Esophagus muscularis mucosa (tissue), 4 donors: ENCODE results near the gene PPM1B. TPM values are rescaled to one million over a fixed set of nuclear protein-coding genes. Genes with fewer than 3 reads are reported as not detected.

Experiments used
- DNase-seq: peaks from one replicate; pipeline ENCODE4 v3.0.0-alpha.2; 2017; ENCODE audit errors: extremely low spot score
- H3K27ac ChIP-seq, 4 donors: fragments of 200-600 bp; sonication (generic); replicated peaks in 1 of 4; 1 replicate in 3 of 4; 2 replicates in 1 of 4; pipeline ENCODE4 v1.5.1; 2016 to 2019; ENCODE audit warnings: mild to moderate bottlenecking in 1 of 4
- H3K27me3 ChIP-seq, 4 donors: fragments of 200-600 bp; sonication (generic); one replicate each; pipeline versions ENCODE4 v1.5.1 to v1.6.0; 2016 to 2019
- H3K36me3 ChIP-seq, 4 donors: fragments of 200-600 bp; sonication (generic); one replicate each; pipeline ENCODE4 v1.5.1; 2016 to 2019
- H3K4me1 ChIP-seq, 4 donors: fragments of 200-600 bp; sonication (generic); one replicate each; pipeline ENCODE4 v1.5.1; 2016 to 2019
- H3K4me3 ChIP-seq, 4 donors: fragments of 200-600 bp; sonication (generic); 1 replicate in 2 of 4; 2 replicates in 2 of 4; pipeline ENCODE4 v1.5.1; 2016 to 2019; ENCODE audit warnings: mild to moderate bottlenecking in 4 of 4, moderate library complexity in 1 of 4
- H3K9me3 ChIP-seq, 4 donors: fragments of 200-600 bp; sonication (generic); 1 replicate in 3 of 4; 2 replicates in 1 of 4; pipeline ENCODE4 v1.5.1; 2016 to 2019
- CTCF ChIP-seq, 3 experiments: fragments of 200-600 bp in 2 of 3; fragments of 450-650 bp in 1 of 3; sonication (generic) in 2 of 3; IDR thresholded peaks; one replicate each; pipeline ENCODE4 v1.5.1; 2017 to 2019; ENCODE audit warnings: antibody characterized with exemption in 3 of 3, mild to moderate bottlenecking in 2 of 3, moderate library complexity in 1 of 3
- EP300 ChIP-seq: sonication (generic); formaldehyde crosslinking; IDR thresholded peaks from one replicate; pipeline ENCODE4 v1.6.1; 2017; ENCODE audit warnings: antibody characterized with exemption
- POLR2A ChIP-seq: fragments of 450-650 bp; IDR thresholded peaks from one replicate; pipeline ENCODE4 v1.6.1; 2017; ENCODE audit warnings: antibody characterized with exemption, moderate library complexity, mild to moderate bottlenecking, low read depth
- POLR2AphosphoS5 ChIP-seq, 2 donors: sonication (generic); formaldehyde crosslinking; IDR thresholded peaks; one replicate each; pipeline ENCODE4 v1.6.1; 2017; ENCODE audit warnings: antibody characterized with exemption in 2 of 2
- WGBS: methylation state at CpG from one replicate; pipeline ENCODE4 v1.1.5; 2018; 5-methylcytosine and 5-hydroxymethylcytosine counted together
- intact Hi-C: fragments of 100-400 bp; cut with DNase I; formaldehyde crosslinking; loops from one replicate; pipeline ENCODE4 v1.15.1; 2023
- small RNA-seq, 3 donors: library from RNA; depleted of rRNA; stranded (forward); fragments of <200 nt; gene quantifications; one replicate each; pipeline ENCODE3, GENCODE V24; 2016
- total RNA-seq, 4 donors: library from RNA; depleted of rRNA; stranded (reverse); fragments of >200 nt; gene quantifications; one replicate each; pipeline versions ENCODE4 v1.1.0 to v1.2.1, GENCODE V29; 2016

PPM1B gene
- total RNA-seq, 4 donors from 2014 or later: 61.4 to 92.7 (median 75.8) TPM

DNA sequence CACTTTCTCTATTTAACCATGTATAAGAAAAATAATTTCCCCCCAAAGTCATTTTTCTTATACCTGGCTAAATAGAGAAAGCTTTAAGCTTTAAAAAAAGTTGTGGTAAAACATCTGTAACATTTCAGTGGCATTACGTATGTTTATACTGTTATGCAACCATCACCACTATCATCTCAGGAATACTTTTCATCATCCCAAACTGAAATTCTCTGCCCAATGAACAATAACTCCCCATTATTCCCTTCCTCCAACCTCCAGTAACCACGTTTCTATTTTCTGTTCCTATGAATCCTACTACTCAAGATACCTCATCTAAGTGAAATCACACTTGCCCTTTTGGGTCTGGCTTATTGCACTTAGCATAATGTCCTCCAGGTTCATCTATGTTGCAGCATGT is 104.9 kb downstream of the PPM1B start:
- TF ChIP-seq CTCF (IDR thresholded peaks at IDR 0.05): no peak
- no peak for TF ChIP-seq EP300
- no peak for TF ChIP-seq POLR2AphosphoS5 (IDR thresholded peaks at IDR 0.05)
- TF ChIP-seq POLR2A: no peak
- Histone ChIP-seq H3K4me1 (peaks cover 0 to 10% (median 4%) of the 10 kb centered on the region in 4 donors), H3K27me3 (no peaks in the 10 kb centered on the region), H3K9me3 (no peaks in the 10 kb centered on the region), H3K4me3 (no peak overlapping the region), H3K36me3 (no peaks in the 10 kb centered on the region), H3K27ac (no peak overlapping the region)
- intact Hi-C loops: no loop called here
- no peak for DNase-seq
- WGBS: 57% methylated on average over 2 of the region's 2 CpGs

DNA sequence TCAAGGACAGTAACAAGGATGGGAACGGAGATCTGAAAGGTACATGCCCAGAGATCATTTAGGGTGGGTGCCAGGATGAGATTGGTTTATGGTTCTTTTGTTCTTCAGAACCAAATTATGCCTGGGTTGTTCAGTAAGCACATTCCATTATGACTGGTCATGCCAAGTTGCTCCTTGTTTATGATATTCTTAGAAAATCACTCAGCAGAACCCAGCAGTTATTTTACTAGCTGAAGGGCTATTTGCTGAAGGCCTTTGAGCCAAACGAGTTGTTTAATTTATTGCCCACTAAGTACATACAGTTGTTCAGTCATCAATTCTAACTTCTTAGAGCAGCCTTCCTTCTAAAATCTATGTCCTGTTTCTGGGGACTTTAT is 107.2 kb downstream of the PPM1B start:
- Histone ChIP-seq H3K4me1 (peaks cover 0 to 7% (median 3%) of the 10 kb centered on the region in 4 donors), H3K4me3 (no peak overlapping the region), H3K27ac (no peak overlapping the region), H3K9me3 (no peaks in the 10 kb centered on the region), H3K36me3 (no peaks in the 10 kb centered on the region), H3K27me3 (no peaks in the 10 kb centered on the region)
- no peak for TF ChIP-seq POLR2A
- TF ChIP-seq POLR2AphosphoS5 (IDR thresholded peaks at IDR 0.05): no peak
- no peak for TF ChIP-seq CTCF (IDR thresholded peaks at IDR 0.05)
- no peak for TF ChIP-seq EP300
- intact Hi-C loops: no loop called here
- no peak for DNase-seq
- WGBS: 55% methylated on average over 2 of the region's 2 CpGs

GRCh38 chr2:44277541-44277940 is 108.9 kb downstream of the PPM1B start:
- 58% methylated on average over 1 of the region's 1 CpG for WGBS
- intact Hi-C loops: no loop called here

GRCh38 chr2:44280869-44281268 is 112.2 kb downstream of the PPM1B start:
- 92% methylated on average over 1 of the region's 1 CpG for WGBS
- Histone ChIP-seq H3K4me1 (peaks cover 0 to 4% (median 1%) of the 10 kb centered on the region in 4 donors), H3K4me3 (no peak overlapping the region)

More at GRCh38 chr2:44277541-44277940, 108.9 kb downstream of the PPM1B start:
- no peak for TF ChIP-seq POLR2AphosphoS5 (IDR thresholded peaks at IDR 0.05)
- no peak for TF ChIP-seq CTCF (IDR thresholded peaks at IDR 0.05)
- no peaks in the 10 kb centered on the region for H3K27me3 ChIP-seq
- no peaks in the 10 kb centered on the region for H3K36me3 ChIP-seq
- H3K9me3 ChIP-seq: no peaks in the 10 kb centered on the region
- DNase-seq: no peak
- no peak overlapping the region for H3K27ac ChIP-seq
- H3K4me1 ChIP-seq: peaks cover 0 to 7% (median 3%) of the 10 kb centered on the region in 4 donors
- no peak overlapping the region for H3K4me3 ChIP-seq

More at GRCh38 chr2:44280869-44281268, 112.2 kb downstream of the PPM1B start:
- Histone ChIP-seq H3K9me3 (no peaks in the 10 kb centered on the region), H3K36me3 (no peaks in the 10 kb centered on the region), H3K27me3 (no peaks in the 10 kb centered on the region), H3K27ac (no peak overlapping the region)
- no peak for DNase-seq
- intact Hi-C loops: no loop called here
- TF ChIP-seq CTCF (IDR thresholded peaks at IDR 0.05): no peak
- TF ChIP-seq POLR2A: no peak
- TF ChIP-seq POLR2AphosphoS5 (IDR thresholded peaks at IDR 0.05): no peak
- TF ChIP-seq EP300: no peak

Small RNA genes within 50 kb of the gene (small RNA-seq; reads per million reads assigned to genes)
- gene RNU6-566P: 0 reads per million in 3 donors

Other genes starting within 250 kb of the PPM1B start
- gene LRPPRC, start 172.9 kb upstream of the PPM1B start, total RNA-seq: 10 to 100 TPM; 38.4 to 44.6 (median 43.0) TPM
- under 1 TPM in 1 of 4 donors, not detected in 3; 0.17 TPM for gene SLC3A1, start 106.6 kb downstream of the PPM1B start, total RNA-seq
- gene PREPL, start 192.6 kb downstream of the PPM1B start, total RNA-seq: 10 to 100 TPM; 33.6 to 38.6 (median 35.3) TPM
- 1 to 10 TPM; 5.8 to 8.3 (median 6.9) TPM for gene CAMKMT, start 193.1 kb downstream of the PPM1B start, total RNA-seq